GM18873 (cell line): ENCODE results near the gene CDC42BPG.
"Not testable (repeated sequence)": the region's sequence is repeated elsewhere in the genome, so short reads cannot be mapped to it uniquely, and the experiment has no call there.

Experiments used
- ATAC-seq: cut with Tn5 transposase; IDR thresholded peaks from one replicate; pipeline ENCODE4 v1.9.1; 2021; ENCODE audit warnings: mild to moderate bottlenecking, moderate library complexity, moderate number of reproducible peaks; ENCODE audit not compliant: unreplicated experiment, low FRiP score

The CDC42BPG gene

DNA sequence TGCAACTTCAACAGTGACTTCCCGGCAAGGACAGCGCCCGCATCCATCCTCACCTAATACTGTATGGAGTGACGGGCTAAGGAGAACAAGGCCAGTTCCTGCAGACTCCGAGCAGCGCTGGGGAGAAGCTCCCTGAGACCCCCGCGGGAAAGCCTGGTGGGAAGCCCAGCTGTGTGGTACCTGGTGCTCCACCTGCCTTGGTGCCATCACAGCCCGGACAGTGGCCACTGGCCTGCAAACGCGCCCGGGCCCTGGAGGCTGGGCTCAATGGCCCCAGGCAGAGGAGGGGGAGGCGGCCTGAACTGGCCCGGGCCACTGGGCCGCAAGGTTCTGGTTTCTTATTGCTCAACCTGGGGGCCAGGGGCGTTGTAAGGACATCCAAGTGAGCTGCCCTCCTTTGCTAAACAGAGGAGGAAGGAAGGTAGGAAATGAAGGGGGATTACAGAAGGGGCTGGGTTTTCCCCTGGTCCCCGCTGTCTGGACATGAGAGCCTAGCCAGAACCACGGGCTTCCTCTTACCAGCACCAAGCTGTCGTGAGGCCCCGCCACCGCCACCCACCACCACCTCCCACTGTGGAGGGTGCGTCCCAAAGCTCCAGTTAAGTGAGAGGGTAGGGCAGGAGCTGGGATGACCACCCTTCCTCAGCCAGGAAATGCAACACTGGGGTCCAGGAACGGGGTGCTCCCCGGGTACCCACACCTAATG lies 8.5 kb upstream of the CDC42BPG start:
- no peak for ATAC-seq

DNA sequence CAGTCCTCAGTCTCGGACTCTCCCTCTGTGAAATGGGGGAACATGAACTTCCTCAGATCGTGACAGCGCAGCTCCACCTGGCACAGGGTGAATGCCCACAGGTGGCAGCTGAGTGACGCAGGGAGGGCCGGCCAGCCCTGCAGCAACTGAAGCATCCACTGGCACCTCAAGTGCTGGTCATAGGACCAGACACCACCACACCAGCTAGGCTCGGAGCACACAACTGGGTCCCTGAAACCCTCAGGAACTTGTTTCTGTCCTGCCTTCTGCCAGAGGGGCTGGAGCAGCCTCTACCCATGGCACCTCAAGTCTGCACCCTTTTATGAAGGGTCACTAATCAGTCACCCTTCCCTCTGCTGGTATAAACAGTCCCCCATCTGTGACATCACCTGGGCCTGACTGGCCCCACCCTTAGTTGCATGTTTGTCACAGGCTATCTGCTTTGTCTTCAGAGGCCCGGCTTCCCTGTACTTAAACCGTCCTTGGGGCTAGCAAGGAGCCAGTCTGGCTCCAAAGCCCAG lies 7.4 kb upstream of the CDC42BPG start:
- ATAC-seq = no peak

DNA sequence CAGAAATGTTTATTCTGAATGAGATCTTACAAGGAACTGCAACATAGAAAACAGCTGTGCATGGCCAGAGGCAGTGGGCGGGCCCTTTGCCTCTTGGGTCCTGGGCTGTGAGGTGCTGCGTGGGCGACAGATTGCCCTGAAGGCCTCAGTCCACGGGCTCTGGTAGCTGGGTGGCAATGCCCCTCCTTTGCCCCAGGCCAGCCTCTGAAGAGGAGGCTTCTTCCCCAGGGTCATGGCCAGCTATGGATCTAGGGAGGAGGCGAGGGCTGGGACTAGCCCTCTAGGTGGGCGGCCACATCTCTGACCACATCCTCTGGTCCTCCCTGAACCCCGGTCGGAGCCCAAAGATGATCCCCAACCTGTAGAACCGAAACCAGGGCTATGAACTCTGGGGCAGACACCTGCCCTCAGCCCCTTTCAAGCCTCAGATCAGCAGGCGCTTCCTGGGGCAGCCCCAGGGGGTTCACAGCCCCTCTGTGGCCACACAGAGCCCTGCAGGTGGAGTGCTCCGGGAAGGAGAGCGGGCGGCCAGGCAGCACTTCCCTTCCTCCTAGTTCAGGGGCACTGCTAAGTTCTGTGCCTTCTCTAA lies 6.6 kb upstream of the CDC42BPG start:
- ATAC-seq = peak; percentile 63

DNA sequence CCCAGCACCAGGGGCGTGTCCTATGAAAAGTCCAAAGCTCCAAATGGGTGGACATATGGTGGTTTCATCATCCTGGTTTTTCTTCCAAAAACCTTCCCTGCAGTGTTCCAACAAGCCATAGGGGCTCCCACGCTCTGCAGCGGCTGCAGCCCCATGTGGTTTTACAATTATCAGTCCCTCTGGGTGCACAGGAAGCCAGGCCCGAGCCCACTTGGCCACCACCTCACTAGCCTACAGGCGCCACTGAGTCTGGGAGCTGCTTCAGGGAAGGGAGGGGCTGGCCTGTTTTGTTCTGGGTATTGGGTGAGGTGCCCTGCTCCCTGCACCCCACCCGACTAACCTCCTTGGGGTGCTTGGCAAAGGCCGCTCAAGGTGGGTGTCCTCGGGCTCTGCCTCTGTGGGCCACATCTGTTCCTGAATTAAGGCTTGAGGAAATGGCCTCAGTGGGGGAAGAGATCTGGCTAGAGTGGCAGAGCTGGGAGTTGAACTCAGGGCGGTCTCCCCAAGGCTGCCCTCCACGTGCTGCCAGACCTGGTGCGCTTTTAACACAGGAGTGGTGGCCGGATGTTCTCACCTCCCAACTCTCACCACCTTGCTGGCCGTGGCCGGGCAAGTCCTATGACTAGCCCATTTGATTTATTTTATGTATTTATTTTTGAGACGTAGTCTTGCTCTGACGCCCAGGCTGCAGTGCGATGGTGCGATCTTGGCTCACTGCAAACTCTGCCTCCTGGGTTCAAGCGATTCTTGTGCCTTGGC lies 5.3 kb upstream of the CDC42BPG start:
- no peak for ATAC-seq

DNA sequence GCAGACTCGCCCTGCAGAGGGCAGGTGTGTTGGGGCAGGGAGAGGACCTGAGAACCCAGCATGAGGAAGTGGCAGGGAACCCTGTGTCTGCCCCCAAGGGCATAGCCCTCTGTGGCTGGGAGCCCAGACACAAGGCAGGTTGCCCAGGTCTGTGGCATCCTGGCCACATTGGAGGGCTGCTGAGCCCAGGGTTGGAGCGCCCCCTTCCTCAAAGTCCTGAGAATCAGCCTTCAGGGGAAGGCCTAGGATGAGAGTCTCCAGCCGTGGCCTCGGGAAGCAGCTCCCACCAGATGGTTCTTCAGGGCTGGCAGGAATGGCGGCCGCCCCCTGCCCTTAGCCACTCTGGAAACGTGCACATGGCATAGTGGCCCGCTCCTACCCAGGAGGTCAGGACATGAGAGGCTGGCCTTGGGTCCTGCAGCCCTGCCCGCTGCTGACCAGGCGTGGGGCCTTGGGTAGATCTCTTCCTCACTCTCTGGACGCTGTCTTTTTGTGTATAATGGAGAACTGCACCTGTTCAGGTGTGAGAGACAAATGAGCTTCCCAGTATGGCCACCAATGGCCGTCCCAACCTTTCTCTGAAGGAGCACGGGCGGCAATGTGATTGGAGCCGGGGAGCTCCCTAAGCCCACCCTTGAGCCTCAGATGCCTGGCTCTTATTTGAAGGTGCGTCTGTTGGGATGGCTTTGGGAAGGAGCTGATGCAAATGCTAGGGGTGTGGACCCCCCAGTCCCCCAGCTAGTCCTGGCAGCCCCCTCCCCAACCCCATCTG lies 4.6 kb upstream of the CDC42BPG start:
- ATAC-seq = no peak

DNA sequence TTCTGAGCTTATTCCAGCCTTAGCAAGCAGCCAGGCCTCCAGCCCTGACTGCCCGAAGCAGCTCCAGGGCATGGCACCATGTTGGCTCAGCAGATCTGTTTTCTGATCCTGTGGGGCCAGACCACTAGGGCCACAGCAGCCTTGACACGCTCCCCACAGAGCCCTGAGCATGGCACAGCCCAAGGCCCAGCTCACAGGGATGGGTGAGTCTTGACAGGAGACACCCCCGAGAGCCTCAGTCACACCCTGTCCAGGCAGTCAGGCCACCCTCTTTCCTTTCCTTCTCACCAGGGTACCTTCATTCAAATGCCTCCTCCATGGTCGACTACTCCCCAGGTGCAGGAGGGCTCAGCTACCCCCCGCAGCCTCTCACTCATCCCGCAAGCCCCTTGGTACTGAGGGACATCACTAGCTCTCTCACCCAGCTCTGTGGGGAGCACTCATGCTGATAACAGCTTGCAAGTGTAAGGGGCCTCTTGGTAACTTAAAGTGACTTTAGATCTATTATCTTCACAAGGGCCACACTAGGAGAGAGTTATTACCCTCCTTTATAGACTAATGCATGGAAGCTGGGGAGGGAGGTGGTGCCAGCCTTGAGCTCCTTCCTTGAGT lies 3.9 kb upstream of the CDC42BPG start:
- ATAC-seq = no peak

DNA sequence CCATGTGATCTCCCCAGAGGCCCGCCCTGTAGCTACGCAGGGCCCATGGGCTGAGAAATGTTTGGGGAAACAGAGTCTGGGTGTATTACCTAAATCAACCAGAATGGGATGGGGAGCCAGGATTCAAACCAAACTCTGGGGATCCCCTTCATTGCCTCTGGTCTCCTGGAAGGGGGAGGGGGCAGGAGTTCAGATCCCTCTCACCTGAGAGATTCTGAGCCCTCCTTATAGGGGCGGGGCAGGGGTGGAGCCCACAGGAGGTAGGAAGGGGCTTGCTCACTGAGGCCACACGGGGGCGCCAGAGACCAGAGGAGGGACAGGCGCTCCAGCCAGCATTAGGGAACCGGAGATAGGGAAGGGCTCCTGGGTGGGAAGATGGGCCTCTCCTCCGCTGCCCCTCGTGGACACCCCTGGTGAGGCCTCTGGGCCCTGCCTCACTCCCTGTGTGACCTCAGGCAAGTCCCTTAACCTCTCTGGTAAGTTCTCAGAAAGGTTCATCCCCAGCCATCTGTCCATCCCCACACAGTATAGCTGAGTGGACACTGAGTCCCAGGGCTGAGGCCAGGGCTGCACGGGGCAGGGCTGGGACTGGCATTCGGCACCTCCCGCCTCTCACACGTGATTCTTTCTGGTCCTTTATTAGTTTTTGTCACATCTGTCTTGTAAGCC lies 2.7 kb upstream of the CDC42BPG start:
- ATAC-seq = no peak

DNA sequence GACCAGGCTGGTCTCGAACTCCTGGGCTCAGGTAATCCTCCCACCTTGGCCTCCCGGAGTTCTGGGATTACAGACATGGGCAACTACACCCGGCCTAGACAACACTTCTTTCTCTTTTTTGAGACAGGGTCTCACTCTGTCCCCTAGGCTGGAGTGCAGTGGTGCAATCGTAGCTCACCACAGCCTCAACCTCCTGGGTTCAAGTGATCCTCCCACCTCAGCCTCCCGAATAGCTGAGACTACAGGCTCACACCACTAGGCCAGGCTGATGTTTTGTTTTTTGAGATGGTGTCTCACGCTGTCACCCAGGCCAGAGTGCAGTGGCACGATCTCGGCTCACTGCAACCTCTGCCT lies 1.3 kb upstream of the CDC42BPG start:
- ATAC-seq = not testable (repeated sequence)

DNA sequence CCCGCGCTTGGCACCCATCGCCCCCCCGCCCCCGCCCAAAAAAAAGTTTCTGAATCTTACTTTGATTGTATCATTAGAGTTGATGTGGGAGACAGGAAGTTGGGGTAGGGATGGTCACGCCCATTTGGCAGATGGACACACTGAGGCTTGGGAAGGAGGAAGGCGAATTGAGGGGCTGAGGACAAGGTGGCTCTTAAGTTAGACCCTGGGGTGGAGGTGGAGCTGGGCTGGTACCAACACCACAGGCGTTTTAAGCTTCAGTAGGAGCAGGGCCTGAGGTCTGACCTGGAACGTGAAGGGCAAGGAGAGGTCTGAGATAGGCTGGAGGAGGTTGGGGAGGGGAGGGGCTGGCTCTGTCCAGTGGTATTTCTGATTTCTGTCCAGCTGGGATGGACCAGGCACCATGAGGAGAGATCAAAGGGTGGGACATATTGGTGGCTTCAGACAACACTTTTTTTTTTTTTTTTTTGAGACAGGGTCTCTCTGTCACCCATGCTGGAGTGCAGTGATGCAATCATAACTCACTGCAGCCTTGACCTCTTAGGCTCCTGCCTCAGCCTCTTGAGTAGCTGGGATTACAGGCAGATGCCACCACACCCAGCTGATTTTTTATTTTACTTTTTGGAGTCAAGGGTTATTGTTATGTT lies 799 bp upstream of the CDC42BPG start:
- no peak for ATAC-seq

DNA sequence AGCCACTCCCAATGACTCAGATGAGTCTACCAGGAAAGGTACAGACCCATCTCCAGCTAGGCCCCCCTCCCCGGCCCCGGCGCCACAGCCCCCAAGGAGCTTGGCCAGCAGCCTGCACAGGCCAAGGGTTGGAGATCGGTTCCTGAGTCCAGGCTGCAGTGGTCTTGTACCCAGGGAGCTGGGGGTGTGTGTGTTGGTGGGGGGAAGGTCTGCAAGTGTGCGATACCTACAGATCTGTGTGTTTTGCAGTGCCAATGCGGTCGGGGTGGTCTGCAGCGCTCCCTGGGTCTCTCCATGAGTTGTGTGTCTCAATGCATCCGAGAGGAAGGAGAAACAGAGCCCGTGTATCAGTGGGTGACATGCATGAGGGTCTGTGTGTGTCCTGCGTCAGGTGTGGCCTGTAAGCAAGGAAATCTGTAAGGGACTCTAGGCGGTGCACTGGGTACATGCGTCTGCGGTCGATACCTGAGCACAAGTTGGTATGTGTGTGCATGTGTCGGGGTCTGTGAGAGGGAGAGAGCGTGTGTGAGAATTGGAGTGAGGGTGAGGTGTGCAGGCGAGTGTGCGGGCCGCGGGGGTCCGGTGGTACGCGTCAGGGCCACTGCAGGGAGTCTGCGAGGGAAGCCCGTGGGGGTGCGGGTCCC lies 645 bp downstream of the CDC42BPG start:
- no peak for ATAC-seq

DNA sequence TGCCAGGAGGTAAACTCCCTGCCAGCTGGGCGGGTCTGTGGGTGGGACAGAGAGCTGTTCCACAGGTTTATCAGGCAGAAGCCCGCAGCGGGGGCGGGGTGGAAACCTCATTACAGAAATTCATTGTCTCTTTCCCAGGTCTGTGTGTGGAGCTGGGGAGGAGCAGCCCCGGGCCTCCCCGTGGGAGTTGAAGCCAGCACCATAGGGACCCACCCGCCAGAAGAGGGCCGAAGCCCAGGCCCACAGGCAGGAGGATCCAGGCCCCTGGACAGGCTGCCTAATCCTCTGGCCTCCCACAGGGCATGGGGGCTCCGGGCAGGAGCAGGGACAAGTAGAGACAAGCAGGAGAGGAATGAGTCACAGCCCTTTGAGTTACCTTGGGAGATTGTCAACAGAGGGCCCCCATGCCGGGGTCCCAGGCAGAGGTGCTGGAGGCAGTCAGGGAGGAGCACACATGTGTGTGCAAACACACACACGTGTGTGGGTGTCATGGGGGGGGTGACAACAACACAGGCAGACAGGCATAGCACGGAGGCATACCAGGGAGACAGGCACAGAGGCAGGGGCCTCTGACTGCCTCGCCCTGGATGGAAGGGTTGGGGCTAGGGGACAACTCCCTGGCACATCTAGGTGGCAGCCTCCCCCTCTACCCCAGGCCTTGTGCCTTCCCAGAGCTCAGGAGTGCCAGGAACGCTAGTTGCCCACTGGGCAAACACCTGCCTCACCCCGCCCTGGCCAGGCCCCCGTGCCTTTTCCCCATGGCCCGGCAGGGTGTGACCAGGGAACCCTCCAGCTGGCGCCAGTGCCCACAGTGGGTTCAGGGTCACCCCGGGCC lies 1.4 kb downstream of the CDC42BPG start:
- ATAC-seq = no peak

DNA sequence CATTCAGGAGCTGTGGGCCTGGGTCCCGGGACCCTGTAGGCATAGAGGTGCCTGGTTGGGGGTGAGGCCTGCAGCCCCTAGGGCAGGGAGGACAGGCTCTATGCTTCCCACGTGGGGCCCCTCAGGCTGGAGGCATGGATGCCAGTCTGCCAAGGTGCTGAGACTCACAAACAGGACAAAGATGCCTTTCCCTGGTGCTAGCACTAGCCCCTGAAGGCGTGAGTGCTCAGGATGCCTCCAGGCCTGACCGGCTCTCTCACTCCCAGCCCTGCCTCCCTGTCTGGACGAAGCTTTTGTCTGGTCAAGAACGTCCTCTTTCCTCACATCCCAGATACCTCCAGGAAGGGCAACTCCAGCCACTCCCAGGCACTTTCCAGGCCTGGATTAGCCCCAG lies 2.1 kb downstream of the CDC42BPG start:
- ATAC-seq = no peak

DNA sequence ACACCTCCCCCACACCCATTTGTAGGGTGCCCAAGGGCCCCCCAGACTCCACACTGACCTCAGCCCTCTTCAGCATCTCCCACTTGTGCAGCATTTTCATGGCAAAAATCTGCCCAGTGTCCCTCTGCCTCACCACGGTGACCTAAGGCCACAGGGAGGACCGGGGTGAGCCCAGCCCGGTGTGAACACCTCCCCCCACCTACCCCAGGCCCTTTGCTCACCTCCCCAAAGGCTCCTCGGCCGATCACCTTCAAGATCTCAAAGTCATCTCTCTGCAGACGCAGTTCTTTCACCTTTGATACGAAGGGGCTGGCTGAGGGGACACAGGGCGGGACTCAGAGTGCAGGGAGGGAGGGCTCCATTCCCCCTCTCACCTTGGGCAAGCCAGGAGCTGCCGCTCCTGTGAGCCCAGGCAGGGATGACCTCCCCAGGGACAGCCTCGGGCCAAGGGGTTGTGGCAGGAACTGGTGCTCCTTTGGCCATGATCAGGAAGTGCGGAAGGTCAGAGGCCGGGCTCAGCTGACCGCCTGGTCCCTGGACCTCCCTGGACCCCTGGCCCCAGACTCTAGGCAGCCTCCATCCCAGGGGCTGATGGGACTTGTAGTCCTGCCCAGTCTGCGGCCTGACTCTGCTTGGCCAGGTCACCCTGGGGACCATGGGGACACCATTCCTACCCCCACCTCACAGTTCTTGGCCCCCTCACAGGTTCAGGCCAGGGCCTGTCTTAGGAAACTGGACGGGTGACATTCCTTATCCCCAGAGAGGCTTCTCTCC lies 2.7 kb downstream of the CDC42BPG start:
- no peak for ATAC-seq

DNA sequence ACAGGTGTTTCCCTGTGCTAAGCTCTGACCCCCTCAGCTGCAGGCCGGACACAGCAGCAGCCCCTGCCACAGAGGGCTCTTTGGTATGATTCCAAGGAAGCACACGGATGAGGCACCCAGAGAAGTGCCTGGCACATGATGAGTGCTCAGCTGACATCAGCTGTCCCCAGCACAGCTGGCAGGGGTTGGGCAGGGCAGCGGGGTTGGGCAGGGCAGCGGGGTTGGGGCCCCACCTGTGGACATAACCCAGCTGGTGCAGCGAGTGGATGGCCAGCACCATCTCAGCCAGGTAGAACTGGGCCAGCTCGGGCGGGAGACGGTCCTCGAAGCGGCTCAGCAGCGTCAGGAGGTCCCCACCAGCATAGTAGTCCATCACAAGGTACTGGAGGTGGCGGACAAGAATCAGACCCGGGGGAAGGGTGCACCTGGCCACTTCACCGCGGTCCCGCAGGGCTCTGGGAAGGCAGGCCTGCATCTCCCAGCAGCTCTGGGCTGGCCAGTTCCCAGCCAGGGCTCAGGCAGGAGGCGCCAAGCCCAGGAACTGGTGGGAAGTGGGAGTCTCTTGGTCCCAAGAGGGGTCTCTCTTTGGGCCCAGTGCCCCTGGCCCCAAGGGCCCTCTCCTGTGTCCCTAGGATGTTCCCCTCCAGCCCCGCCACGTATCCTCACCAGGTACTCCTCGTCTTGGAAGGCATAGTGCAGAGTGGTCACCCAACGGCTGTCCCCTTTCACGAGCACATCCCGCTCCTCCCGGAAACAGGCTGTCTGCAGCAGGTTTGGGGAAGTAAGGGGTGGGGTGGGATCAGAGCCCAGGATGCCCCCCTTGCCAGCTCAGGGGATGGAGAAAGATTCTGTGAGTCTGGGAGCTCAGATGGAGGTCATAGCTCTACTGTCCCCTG lies 4.3 kb downstream of the CDC42BPG start:
- no peak for ATAC-seq

DNA sequence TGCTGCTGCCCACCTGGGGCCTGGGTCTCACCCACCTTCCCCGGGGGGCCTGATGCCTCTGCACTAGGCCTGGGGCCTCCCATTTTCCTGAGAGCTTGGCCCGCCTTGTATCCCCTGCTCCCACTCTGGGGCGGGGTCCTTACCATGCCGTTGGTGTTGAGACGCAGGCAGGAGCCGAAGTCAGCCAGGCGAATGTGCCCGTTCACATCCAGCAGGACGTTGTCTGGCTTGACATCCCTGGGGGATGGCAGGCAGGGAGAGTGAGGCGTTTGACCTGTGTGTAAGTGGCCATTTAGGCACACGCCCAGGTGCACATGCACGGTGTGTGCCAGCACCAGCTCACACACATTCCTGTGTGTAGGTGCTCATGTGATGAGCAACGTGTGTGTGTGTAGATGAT lies 5.1 kb downstream of the CDC42BPG start:
- no peak for ATAC-seq

DNA sequence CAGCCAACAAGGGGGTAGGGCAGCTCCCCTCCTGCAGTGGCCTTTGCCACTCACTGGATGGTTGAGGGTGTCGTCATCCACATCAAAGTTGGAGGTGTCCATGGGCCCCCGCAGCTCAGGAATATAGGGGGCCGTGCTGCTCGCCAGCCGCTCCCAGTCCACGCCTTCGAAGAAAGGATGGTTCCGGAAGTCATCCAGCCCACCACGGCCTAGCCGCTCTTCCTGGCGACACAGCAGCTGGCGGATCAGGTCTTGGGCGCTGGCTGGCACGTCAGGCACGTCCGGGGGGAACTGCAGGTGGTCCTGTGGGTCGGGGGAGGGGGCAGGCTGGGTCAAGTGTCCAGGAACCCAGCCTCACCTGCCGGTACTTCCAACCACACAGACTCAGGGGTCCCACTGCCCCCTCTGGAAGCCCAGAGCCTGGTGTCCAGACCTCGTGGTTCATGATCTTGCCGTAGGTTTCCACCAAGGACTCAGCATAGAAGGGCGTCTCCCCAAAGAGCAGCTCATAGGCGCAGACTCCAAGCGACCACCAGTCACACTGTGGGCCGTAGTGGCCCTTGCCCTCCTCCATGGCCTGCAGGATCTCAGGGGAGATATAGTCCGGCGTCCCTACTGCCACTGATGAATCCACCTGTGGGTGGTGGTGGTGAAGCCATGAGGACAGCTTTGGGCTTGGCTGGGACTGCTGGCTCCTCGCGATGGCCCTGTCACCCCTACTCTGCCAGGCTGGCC lies 5.7 kb downstream of the CDC42BPG start:
- ATAC-seq = no peak
